Esophagus (tissue), 2 donors: Measurements from ENCODE around the gene PVALB. TPM values are rescaled to one million over a fixed set of nuclear protein-coding genes. Genes with fewer than 3 reads are reported as not detected.

Experiments used
- H3K27ac ChIP-seq, 2 donors: one replicate each; pipeline ENCODE4 v1.5.1; 2013; ENCODE audit warnings: low read depth in 2 of 2, mild to moderate bottlenecking in 2 of 2, inconsistent platforms in 1 of 2, low read length in 1 of 2, moderate library complexity in 1 of 2
- H3K27me3 ChIP-seq, 2 donors: one replicate each; pipeline ENCODE4 v1.6.1; 2013; ENCODE audit warnings: low read length in 2 of 2, control low read depth in 1 of 2, mild to moderate bottlenecking in 1 of 2; ENCODE audit not compliant: insufficient read depth in 2 of 2, control insufficient read depth in 1 of 2
- H3K36me3 ChIP-seq, 2 donors: one replicate each; pipeline ENCODE4 v1.6.1; 2013; ENCODE audit warnings: low read length in 1 of 2; ENCODE audit not compliant: control insufficient read depth in 2 of 2, insufficient read depth in 2 of 2
- H3K4me1 ChIP-seq, 2 donors: one replicate each; pipeline ENCODE4 v1.6.1; 2013; ENCODE audit warnings: low read length in 1 of 2; ENCODE audit not compliant: control insufficient read depth in 2 of 2, insufficient read depth in 2 of 2
- H3K4me3 ChIP-seq, 2 donors: one replicate each; pipeline ENCODE4 v1.5.1; 2013; ENCODE audit warnings: low read length in 2 of 2, mild to moderate bottlenecking in 2 of 2, low read depth in 1 of 2, moderate library complexity in 1 of 2
- H3K9me3 ChIP-seq, 2 donors: one replicate each; pipeline ENCODE4 v1.6.1; 2013; ENCODE audit warnings: mild to moderate bottlenecking in 2 of 2, low read depth in 1 of 2, low read length in 1 of 2, moderate library complexity in 1 of 2; ENCODE audit not compliant: control insufficient read depth in 2 of 2, insufficient read depth in 1 of 2
- WGBS, 2 donors: extraction: QIAGEN DNeasy Blood & Tissue Kit; methylation state at CpG; one replicate each; pipeline ENCODE4 v1.1.7; 2013; 5-methylcytosine and 5-hydroxymethylcytosine counted together
- polyA plus RNA-seq, 2 donors: library from polyadenylated mRNA; stranded (reverse); fragments of 200-250 nt; gene quantifications; one replicate each; pipeline ENCODE4 v1.2.3, GENCODE V29; 2013
- donor health status: healthy with polysubstance abuse.
- donor health status: Bipolar disorder and iron deficiency.

The PVALB gene
- polyA plus RNA-seq, 2 donors, result not detected

- no peaks in the 10 kb centered on the region for H3K36me3 ChIP-seq
- no peaks in the 10 kb centered on the region for H3K4me1 ChIP-seq
- WGBS, 2 donors, result 57 to 67% methylated on average over 6 of the region's 6 CpGs
- H3K9me3 ChIP-seq, result no peaks in the 10 kb centered on the region
- H3K27me3 ChIP-seq, result no peaks in the 10 kb centered on the region
- H3K27ac ChIP-seq, result no peak overlapping the region
- H3K4me3 ChIP-seq, result no peak overlapping the region
These were observed 10.0 kb downstream of the PVALB start for GRCh38 chr22:36806835-36807234.

GRCh38 chr22:36803358-36803757 is 13.5 kb downstream of the PVALB start:
- Histone ChIP-seq H3K4me3 (no peak overlapping the region), H3K27ac (no peak overlapping the region), H3K9me3 (no peaks in the 10 kb centered on the region), H3K4me1 (no peaks in the 10 kb centered on the region), H3K27me3 (no peaks in the 10 kb centered on the region), H3K36me3 (no peaks in the 10 kb centered on the region)
- 69 to 81% methylated on average over 1 of the region's 1 CpG for WGBS, 2 donors

GRCh38 chr22:36798674-36799066 is 18.2 kb downstream of the PVALB start:
- Histone ChIP-seq H3K4me3 (no peak overlapping the region), H3K27ac (no peak overlapping the region), H3K4me1 (no peaks in the 10 kb centered on the region), H3K36me3 (no peaks in the 10 kb centered on the region), H3K27me3 (no peaks in the 10 kb centered on the region), H3K9me3 (no peaks in the 10 kb centered on the region)
- WGBS, 2 donors, result 59% methylated on average over 11 of the region's 11 CpGs

- Histone ChIP-seq H3K4me1 (no peaks in the 10 kb centered on the region), H3K4me3 (no peak overlapping the region), H3K9me3 (no peaks in the 10 kb centered on the region), H3K27me3 (no peaks in the 10 kb centered on the region), H3K36me3 (no peaks in the 10 kb centered on the region), H3K27ac (no peak overlapping the region)
- WGBS, 2 donors, result 72 to 81% methylated on average over 12 of the region's 12 CpGs
These were observed 18.7 kb downstream of the PVALB start for GRCh38 chr22:36797911-36798673.

- H3K4me1 ChIP-seq, result no peaks in the 10 kb centered on the region
- H3K9me3 ChIP-seq, result no peaks in the 10 kb centered on the region
- WGBS, 2 donors, result 35 to 51% methylated on average over 9 of the region's 9 CpGs
- no peaks in the 10 kb centered on the region for H3K36me3 ChIP-seq
- no peaks in the 10 kb centered on the region for H3K27me3 ChIP-seq
- no peak overlapping the region for H3K4me3 ChIP-seq
- H3K27ac ChIP-seq, result no peak overlapping the region
These were observed 19.5 kb downstream of the PVALB start for GRCh38 chr22:36797374-36797773.

GRCh38 chr22:36796552-36797175 is 20.2 kb downstream of the PVALB start:
- H3K27me3 ChIP-seq, result no peaks in the 10 kb centered on the region
- H3K9me3 ChIP-seq, result no peaks in the 10 kb centered on the region
- no peaks in the 10 kb centered on the region for H3K36me3 ChIP-seq
- 58 to 67% methylated on average over 7 of the region's 7 CpGs for WGBS, 2 donors
- H3K27ac ChIP-seq, result no peak overlapping the region
- H3K4me1 ChIP-seq, result no peaks in the 10 kb centered on the region
- H3K4me3 ChIP-seq, result no peak overlapping the region

GRCh38 chr22:36795633-36796032 is 21.2 kb downstream of the PVALB start:
- Histone ChIP-seq H3K4me1 (no peaks in the 10 kb centered on the region), H3K27me3 (no peaks in the 10 kb centered on the region), H3K9me3 (no peaks in the 10 kb centered on the region), H3K36me3 (no peaks in the 10 kb centered on the region), H3K4me3 (no peak overlapping the region), H3K27ac (no peak overlapping the region)
- WGBS, 2 donors, result 82 to 85% methylated on average over 7 of the region's 7 CpGs

GRCh38 chr22:36790648-36791047 is 26.2 kb downstream of the PVALB start:
- Histone ChIP-seq H3K27ac (no peak overlapping the region), H3K9me3 (no peaks in the 10 kb centered on the region), H3K27me3 (no peaks in the 10 kb centered on the region), H3K4me1 (no peaks in the 10 kb centered on the region), H3K4me3 (no peak overlapping the region), H3K36me3 (no peaks in the 10 kb centered on the region)
- WGBS, 2 donors, result 31 to 32% methylated on average over 7 of the region's 7 CpGs

- H3K4me3 ChIP-seq, result no peak overlapping the region
- no peaks in the 10 kb centered on the region for H3K36me3 ChIP-seq
- no peaks in the 10 kb centered on the region for H3K9me3 ChIP-seq
- 71 to 76% methylated on average over 17 of the region's 17 CpGs for WGBS, 2 donors
- H3K27me3 ChIP-seq, result no peaks in the 10 kb centered on the region
- no peak overlapping the region for H3K27ac ChIP-seq
- H3K4me1 ChIP-seq, result no peaks in the 10 kb centered on the region
These were observed 29.4 kb downstream of the PVALB start for GRCh38 chr22:36787204-36787988.
